ENCODE data around the gene TDO2. TPM values are rescaled to one million over a fixed set of nuclear protein-coding genes. Genes with fewer than 3 reads are reported as not detected.

TDO2 gene
- total and polyA plus RNA-seq, 2 experiments from 2014 or later = 0.57 to 2.5 TPM

DNA sequence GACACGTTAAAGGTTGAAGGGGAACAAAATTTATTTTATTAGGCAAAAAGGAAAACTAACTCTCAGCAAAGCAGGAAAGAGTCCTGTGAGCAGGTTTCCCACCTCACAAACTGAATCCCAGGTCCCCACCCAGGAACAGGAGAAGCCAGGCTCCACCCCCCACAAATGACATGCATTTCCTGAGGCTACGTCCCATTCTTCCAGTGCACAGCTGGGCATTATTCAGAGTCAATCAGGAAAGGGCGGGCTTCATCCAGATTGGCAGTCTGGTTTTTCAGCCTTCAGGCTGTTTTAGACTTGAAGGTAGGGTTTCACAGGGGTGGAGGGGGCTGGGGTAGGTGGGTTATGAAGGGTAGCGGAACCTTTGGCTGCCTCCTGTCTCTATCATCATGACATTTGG is 25.5 kb upstream of the TDO2 start:
- TF ChIP-seq CTCF (IDR thresholded peaks at IDR 0.05; ENCODE audit: low read depth, low read length) = no peak
- H3K36me3 ChIP-seq = no peaks in the 10 kb centered on the region
- no peak overlapping the region for H3K4me3 ChIP-seq
- DNase-seq (ENCODE audit: low read depth in 1 of 2, low spot score in 1 of 2) = no peak
- H3K27ac ChIP-seq = no peak overlapping the region
- H3K9me3 ChIP-seq (ENCODE audit: low read depth) = no peaks in the 10 kb centered on the region
- no peaks in the 10 kb centered on the region for H3K27me3 ChIP-seq
- H3K4me1 ChIP-seq (ENCODE audit: low read depth) = no peaks in the 10 kb centered on the region

DNA sequence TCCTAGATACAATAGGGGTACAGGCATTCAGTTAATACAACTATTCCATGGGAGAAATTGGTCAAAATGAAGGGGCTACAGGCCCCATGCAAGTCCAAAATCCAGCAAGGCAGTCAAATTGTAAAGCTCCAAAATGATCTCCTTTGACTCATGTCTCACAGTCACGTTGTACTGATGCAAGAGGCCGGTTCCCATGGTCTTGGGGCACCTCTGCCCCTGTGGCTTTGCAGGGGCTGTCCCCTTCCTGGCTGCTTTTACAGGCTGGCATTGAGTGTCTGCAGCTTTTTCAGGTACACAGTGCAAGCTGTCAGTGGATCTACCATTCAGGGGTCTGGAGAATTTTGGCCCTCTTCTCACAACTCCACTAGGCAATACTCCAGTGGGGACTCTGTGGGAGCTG is 24.9 kb upstream of the TDO2 start:
- Histone ChIP-seq H3K4me3 (no peak overlapping the region), H3K4me1 (ENCODE audit: low read depth) (no peaks in the 10 kb centered on the region), H3K27me3 (no peaks in the 10 kb centered on the region), H3K27ac (no peak overlapping the region), H3K9me3 (ENCODE audit: low read depth) (no peaks in the 10 kb centered on the region), H3K36me3 (no peaks in the 10 kb centered on the region)
- DNase-seq (ENCODE audit: low read depth in 1 of 2, low spot score in 1 of 2) = no peak
- no peak for TF ChIP-seq CTCF (IDR thresholded peaks at IDR 0.05; ENCODE audit: low read depth, low read length)

- DNase-seq (ENCODE audit: low read depth in 1 of 2, low spot score in 1 of 2) = no peak
- no peaks in the 10 kb centered on the region for H3K9me3 ChIP-seq (ENCODE audit: low read depth)
- no peaks in the 10 kb centered on the region for H3K27me3 ChIP-seq
- H3K4me3 ChIP-seq = no peak overlapping the region
- H3K4me1 ChIP-seq (ENCODE audit: low read depth) = no peaks in the 10 kb centered on the region
- no peaks in the 10 kb centered on the region for H3K36me3 ChIP-seq
- no peak for TF ChIP-seq CTCF (IDR thresholded peaks at IDR 0.05; ENCODE audit: low read depth, low read length)
- no peak overlapping the region for H3K27ac ChIP-seq
Observed at GRCh38 chr4:155879767-155880166, 23.7 kb upstream of the TDO2 start.

DNA sequence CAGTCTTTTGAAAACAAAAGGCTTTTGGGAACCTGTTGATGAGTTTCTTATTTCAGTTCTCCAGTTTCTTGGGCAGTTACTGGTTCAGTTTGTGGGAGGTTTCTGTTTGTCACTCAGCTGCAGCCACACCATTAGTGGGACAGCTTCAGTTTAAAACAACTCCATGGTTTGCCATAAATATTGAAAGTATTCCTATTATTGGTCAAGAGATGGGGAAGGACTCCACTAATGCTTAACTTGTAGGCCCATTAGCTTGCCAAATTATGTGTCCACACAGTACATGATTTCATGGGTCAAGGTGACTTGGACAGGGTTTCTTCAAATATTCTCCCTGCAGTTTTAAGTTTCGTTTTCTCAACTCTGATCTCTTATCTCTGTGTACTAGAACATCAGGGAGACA is 21.9 kb upstream of the TDO2 start:
- no peak for TF ChIP-seq CTCF (IDR thresholded peaks at IDR 0.05; ENCODE audit: low read depth, low read length)
- H3K36me3 ChIP-seq = no peaks in the 10 kb centered on the region
- no peak for DNase-seq (ENCODE audit: low read depth in 1 of 2, low spot score in 1 of 2)

DNA sequence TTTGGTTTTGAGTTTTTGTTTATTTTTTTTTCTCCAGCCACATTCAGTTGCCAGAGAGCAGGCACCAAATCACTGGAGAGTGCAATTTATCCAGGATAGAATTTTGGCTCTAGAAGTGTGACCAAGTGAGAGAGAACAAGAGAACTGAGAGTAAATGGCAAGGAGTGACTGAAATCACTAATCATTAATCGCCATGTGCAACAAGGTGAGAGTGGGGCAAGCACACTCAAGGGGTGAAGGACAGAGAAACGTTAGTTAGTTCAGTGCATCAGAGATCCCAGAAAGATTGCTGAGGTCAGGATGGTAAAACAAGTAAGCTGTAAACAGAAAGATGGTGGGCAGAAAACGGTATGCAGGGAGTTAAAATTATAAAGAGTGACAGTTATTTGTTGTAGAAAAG is 19.6 kb upstream of the TDO2 start:
- no peak overlapping the region for H3K27ac ChIP-seq
- H3K27me3 ChIP-seq = no peaks in the 10 kb centered on the region
- no peaks in the 10 kb centered on the region for H3K36me3 ChIP-seq
- no peak for TF ChIP-seq CTCF (IDR thresholded peaks at IDR 0.05; ENCODE audit: low read depth, low read length)
- H3K9me3 ChIP-seq (ENCODE audit: low read depth) = no peaks in the 10 kb centered on the region
- no peak for DNase-seq (ENCODE audit: low read depth in 1 of 2, low spot score in 1 of 2)
- no peak overlapping the region for H3K4me3 ChIP-seq
- H3K4me1 ChIP-seq (ENCODE audit: low read depth) = no peaks in the 10 kb centered on the region

More for the DNA sequence above, 21.9 kb upstream of the TDO2 start:
- Histone ChIP-seq H3K4me1 (ENCODE audit: low read depth) (no peaks in the 10 kb centered on the region), H3K4me3 (no peak overlapping the region), H3K27me3 (no peaks in the 10 kb centered on the region), H3K27ac (no peak overlapping the region), H3K9me3 (ENCODE audit: low read depth) (no peaks in the 10 kb centered on the region)

- Histone ChIP-seq H3K36me3 (no peaks in the 10 kb centered on the region), H3K27ac (no peak overlapping the region), H3K4me1 (ENCODE audit: low read depth) (no peaks in the 10 kb centered on the region), H3K9me3 (ENCODE audit: low read depth) (no peaks in the 10 kb centered on the region), H3K4me3 (no peak overlapping the region), H3K27me3 (no peaks in the 10 kb centered on the region)
- DNase-seq (ENCODE audit: low read depth in 1 of 2, low spot score in 1 of 2) = no peak
- TF ChIP-seq CTCF (IDR thresholded peaks at IDR 0.05; ENCODE audit: low read depth, low read length) = no peak
Observed at GRCh38 chr4:155885666-155886065, 17.8 kb upstream of the TDO2 start.

Data from cardiac muscle cell (in vitro differentiated cells and primary cell).